Measurements from ENCODE around the gene HSD3B7. TPM values are rescaled to one million over a fixed set of nuclear protein-coding genes. Genes with fewer than 3 reads are reported as not detected.

HSD3B7 gene
- total RNA-seq, 2 donors from 2014 or later = 4.1 to 4.8 TPM

- Histone ChIP-seq H3K27me3 (ENCODE audit: control insufficient read depth, insufficient read depth, low read length, poor library complexity, severe bottlenecking) (peaks cover 8% of the 10 kb centered on the region), H3K4me3 (ENCODE audit: low read length) (no peak overlapping the region), H3K9ac (ENCODE audit: extremely low read depth, low read length, poor library complexity, severe bottlenecking) (no peak overlapping the region), H3K9me3 (ENCODE audit: control insufficient read depth, low read length) (no peaks in the 10 kb centered on the region), H3K4me1 (ENCODE audit: control insufficient read depth, insufficient read depth, low read length) (no peaks in the 10 kb centered on the region), H3K27ac (ENCODE audit: low read depth, low read length) (no peak overlapping the region), H3K36me3 (ENCODE audit: control insufficient read depth, insufficient read depth, low read length) (no peaks in the 10 kb centered on the region)
- no peak overlapping the region for H3K27ac Mint-ChIP-seq
- no peak for DNase-seq
- H3K4me1 Mint-ChIP-seq = peaks cover 6% of the 10 kb centered on the region
- no peak overlapping the region for H3K4me3 Mint-ChIP-seq
- H3K27me3 Mint-ChIP-seq (ENCODE audit: insufficient read depth) = peaks cover 16% of the 10 kb centered on the region
- TF ChIP-seq CTCF (conservative IDR thresholded peaks at IDR 0.05) = no peak
- no peaks in the 10 kb centered on the region for H3K36me3 Mint-ChIP-seq (ENCODE audit: low read depth)
- WGBS, 2 experiments (ENCODE audit: insufficient coverage in 1 of 2, insufficient read length in 1 of 2) = 93% methylated on average over 6 to 8 of the region's 8 CpGs
- H3K9me3 Mint-ChIP-seq = no peaks in the 10 kb centered on the region
Measured at GRCh38 chr16:31006589-31006988, 21.6 kb downstream of the HSD3B7 start.

- WGBS, 2 experiments (ENCODE audit: insufficient coverage in 1 of 2, insufficient read length in 1 of 2) = 69 to 74% methylated on average over 4 to 6 of the region's 6 CpGs
- Histone ChIP-seq H3K27ac (ENCODE audit: low read depth, low read length) (no peak overlapping the region), H3K36me3 (ENCODE audit: control insufficient read depth, insufficient read depth, low read length) (no peaks in the 10 kb centered on the region), H3K9me3 (ENCODE audit: control insufficient read depth, low read length) (no peaks in the 10 kb centered on the region), H3K4me1 (ENCODE audit: control insufficient read depth, insufficient read depth, low read length) (no peaks in the 10 kb centered on the region), H3K27me3 (ENCODE audit: control insufficient read depth, insufficient read depth, low read length, poor library complexity, severe bottlenecking) (peaks cover 19% of the 10 kb centered on the region), H3K9ac (ENCODE audit: extremely low read depth, low read length, poor library complexity, severe bottlenecking) (no peak overlapping the region), H3K4me3 (ENCODE audit: low read length) (no peak overlapping the region)
- DNase-seq = no peak
- H3K4me1 Mint-ChIP-seq = peaks cover 6% of the 10 kb centered on the region
- TF ChIP-seq CTCF (conservative IDR thresholded peaks at IDR 0.05) = no peak
- H3K27ac Mint-ChIP-seq = no peak overlapping the region
- H3K4me3 Mint-ChIP-seq = no peak overlapping the region
- no peaks in the 10 kb centered on the region for H3K9me3 Mint-ChIP-seq
- peaks cover 25% of the 10 kb centered on the region for H3K27me3 Mint-ChIP-seq (ENCODE audit: insufficient read depth)
- H3K36me3 Mint-ChIP-seq (ENCODE audit: low read depth) = no peaks in the 10 kb centered on the region
Measured at GRCh38 chr16:31007684-31008083, 22.7 kb downstream of the HSD3B7 start.

GRCh38 chr16:31008149-31008548 lies 23.1 kb downstream of the HSD3B7 start:
- TF ChIP-seq CTCF (conservative IDR thresholded peaks at IDR 0.05) = no peak
- no peak for DNase-seq
- Mint-ChIP-seq H3K36me3 (ENCODE audit: low read depth) (no peaks in the 10 kb centered on the region), H3K27me3 (ENCODE audit: insufficient read depth) (peaks cover 30% of the 10 kb centered on the region), H3K9me3 (no peaks in the 10 kb centered on the region), H3K4me3 (no peak overlapping the region), H3K27ac (no peak overlapping the region), H3K4me1 (peaks cover 6% of the 10 kb centered on the region)
- H3K36me3 ChIP-seq (ENCODE audit: control insufficient read depth, insufficient read depth, low read length) = no peaks in the 10 kb centered on the region
- H3K9me3 ChIP-seq (ENCODE audit: control insufficient read depth, low read length) = no peaks in the 10 kb centered on the region
- H3K27ac ChIP-seq (ENCODE audit: low read depth, low read length) = no peak overlapping the region
- WGBS, 2 experiments (ENCODE audit: insufficient coverage in 1 of 2, insufficient read length in 1 of 2) = 83 to 100% methylated on average over 1 to 6 of the region's 6 CpGs
- no peak overlapping the region for H3K4me3 ChIP-seq (ENCODE audit: low read length)
- H3K4me1 ChIP-seq (ENCODE audit: control insufficient read depth, insufficient read depth, low read length) = no peaks in the 10 kb centered on the region
- H3K27me3 ChIP-seq (ENCODE audit: control insufficient read depth, insufficient read depth, low read length, poor library complexity, severe bottlenecking) = peaks cover 20% of the 10 kb centered on the region
- H3K9ac ChIP-seq (ENCODE audit: extremely low read depth, low read length, poor library complexity, severe bottlenecking) = no peak overlapping the region
